Fibroblast of villous mesenchyme (primary cell): Measurements from ENCODE around the gene C16orf89. TPM values are rescaled to one million over a fixed set of nuclear protein-coding genes. Genes with fewer than 3 reads are reported as not detected.

Source experiments
- DNase-seq: peaks from one replicate; pipeline ENCODE4 v3.0.0-alpha.2; 2010; ENCODE audit warnings: low read depth
- H3K4me3 ChIP-seq: 2 replicates; pipeline ENCODE4 v1.5.1; 2011; ENCODE audit warnings: low read depth, mild to moderate bottlenecking, low read length
- total RNA-seq: library from RNA; depleted of rRNA; stranded (reverse); fragments of >200 nt; gene quantifications from 2 replicates; pipeline ENCODE4 v1.2.3, GENCODE V29; 2012
- TF ChIP-seq, protein P1 (sequence below): IDR thresholded peaks from 2 replicates; pipeline ENCODE4 v1.5.1; 2012; ENCODE audit warnings: low read depth, mild to moderate bottlenecking, low read length; ENCODE audit not compliant: insufficient read depth

C16orf89 gene
- total RNA-seq, 1 donor = not detected

DNA sequence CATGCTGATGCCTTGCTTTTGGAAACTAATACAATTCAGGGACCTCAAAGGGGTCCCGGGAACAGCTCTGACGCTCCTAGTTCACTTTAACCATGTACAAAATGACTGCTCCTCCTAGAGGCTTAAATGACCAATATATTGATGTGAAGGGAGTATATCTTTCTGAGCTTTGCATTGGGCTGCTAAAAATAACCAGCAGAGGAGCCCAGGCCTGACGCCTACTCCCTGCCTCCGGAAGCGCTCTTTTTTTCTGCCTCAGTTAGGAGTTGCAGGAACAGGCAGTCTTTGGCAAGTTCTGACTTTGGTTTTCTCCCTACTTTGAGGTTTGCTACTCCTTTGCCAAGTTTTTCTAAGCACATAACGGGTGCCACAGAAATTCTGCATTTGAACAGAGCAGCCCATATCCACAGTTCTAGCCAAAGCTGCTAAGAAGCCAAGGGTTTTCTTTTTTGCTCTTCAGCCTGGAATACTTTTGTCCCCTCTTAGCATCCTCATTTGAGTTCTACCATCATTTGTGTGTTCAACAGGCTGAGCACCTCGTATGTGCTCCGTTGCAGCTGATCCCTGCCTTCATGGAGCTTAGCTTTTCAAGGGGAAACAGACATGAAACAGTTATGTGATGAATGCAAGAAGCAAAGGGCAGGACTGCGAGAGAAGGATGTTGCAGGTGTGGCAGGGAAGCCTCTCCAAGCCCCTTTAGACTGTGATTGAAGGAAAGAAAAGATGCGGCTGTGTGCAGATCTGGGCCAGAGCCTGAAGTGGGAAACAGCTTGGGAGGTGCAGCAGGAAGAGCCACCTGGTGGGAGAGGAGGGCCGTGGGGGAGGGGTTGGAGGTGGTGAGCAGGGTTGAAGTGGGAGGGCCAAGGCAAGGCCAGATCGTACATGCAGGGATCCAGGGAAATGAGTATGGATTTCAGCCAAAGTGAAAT, 29.3 kb downstream of the C16orf89 start:
- no peak for DNase-seq
- TF ChIP-seq, protein P1, sequence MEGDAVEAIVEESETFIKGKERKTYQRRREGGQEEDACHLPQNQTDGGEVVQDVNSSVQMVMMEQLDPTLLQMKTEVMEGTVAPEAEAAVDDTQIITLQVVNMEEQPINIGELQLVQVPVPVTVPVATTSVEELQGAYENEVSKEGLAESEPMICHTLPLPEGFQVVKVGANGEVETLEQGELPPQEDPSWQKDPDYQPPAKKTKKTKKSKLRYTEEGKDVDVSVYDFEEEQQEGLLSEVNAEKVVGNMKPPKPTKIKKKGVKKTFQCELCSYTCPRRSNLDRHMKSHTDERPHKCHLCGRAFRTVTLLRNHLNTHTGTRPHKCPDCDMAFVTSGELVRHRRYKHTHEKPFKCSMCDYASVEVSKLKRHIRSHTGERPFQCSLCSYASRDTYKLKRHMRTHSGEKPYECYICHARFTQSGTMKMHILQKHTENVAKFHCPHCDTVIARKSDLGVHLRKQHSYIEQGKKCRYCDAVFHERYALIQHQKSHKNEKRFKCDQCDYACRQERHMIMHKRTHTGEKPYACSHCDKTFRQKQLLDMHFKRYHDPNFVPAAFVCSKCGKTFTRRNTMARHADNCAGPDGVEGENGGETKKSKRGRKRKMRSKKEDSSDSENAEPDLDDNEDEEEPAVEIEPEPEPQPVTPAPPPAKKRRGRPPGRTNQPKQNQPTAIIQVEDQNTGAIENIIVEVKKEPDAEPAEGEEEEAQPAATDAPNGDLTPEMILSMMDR = no peak
- no peak overlapping the region for H3K4me3 ChIP-seq

DNA sequence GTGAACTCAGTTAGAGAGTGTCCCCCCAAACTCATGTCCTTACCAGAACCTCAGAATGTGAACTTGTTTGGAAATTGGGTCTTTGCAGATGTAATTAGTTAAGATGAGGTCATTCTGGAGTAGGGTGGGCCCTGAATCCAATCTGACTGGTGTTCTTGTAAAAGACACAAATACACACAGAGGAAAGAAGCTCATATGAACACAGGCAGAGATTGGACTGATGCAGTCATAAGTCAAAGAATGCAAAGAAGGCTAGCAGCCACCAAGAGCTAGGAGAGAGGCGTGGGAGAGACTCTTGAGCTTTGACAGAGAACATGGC, 29.9 kb downstream of the C16orf89 start:
- H3K4me3 ChIP-seq = no peak overlapping the region
- no peak for DNase-seq
- TF ChIP-seq, protein P1 = no peak

DNA sequence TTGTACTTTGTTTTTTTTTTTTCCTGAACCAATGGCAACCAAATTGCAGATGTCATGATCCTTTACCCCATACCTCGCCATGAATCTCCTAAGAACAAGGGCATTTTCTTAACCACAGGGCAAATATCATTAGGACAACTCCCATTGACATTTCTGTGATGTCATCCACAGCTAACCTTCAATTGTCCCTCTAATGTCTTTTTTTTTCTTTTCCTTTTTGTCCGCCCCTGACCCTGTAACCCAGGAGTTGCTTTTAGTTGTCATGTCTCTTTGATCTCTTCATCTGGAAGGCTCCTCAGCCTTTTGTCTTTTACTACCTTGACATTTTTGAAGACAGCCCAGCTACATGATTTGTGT, 31.6 kb downstream of the C16orf89 start:
- TF ChIP-seq, protein P1 = no peak
- H3K4me3 ChIP-seq = peak overlapping the region; percentile 82
- no peak for DNase-seq

DNA sequence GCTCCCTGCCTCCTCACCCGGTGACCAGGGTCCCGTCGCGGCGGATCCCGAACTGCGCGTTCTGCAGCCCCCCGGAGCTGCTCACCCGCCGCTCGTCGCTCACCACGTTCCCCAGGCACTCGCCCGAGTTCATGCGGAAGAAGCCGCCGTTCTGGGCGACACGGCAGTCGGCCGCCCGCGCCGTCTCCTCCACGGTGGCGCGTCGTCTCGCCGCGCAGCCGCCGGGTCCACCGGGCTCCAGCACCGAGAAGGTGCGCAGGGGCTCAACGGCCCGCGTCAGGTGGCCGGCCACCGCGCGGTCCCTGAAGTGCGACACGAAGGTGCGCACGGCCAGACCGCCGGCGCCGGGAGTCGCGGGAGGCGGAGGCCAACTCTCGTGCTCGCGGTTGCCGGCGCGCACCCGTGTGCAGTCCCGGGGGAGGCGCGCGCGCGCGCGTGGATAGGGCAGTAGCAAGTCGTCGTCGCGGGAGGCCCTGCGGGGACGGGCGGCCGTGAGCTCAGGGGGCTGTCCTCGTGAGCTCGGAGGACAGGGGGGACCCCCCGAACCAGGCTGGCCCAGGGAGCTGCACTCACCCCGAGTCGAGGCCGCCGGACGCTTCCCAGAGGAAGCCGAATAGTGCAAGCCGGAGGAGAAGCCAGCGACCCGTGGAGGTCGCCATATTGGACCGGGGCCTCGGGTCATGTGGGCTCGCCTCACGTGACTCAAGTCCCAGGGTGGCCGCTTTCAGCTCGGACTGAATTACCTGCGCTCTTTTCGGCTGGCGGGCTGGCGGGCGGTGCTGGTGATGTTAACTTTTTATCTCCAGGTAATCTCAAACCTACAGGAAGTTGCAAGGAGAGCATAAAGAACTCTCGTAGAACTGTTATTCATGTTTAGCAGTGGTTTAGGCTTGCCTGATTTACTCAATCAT, 32.2 kb downstream of the C16orf89 start, which contains the start of gene NAGPA:
Gene NAGPA (minus strand): TSS at position 680 of the 911 bp plus-strand sequence. CDS start 21 bp downstream, at position 659.
- DNase-seq = peak; percentile 84
- TF ChIP-seq, protein P1 = no peak
- peak within 1 kb of the TSS; percentile 82 for H3K4me3 ChIP-seq

DNA sequence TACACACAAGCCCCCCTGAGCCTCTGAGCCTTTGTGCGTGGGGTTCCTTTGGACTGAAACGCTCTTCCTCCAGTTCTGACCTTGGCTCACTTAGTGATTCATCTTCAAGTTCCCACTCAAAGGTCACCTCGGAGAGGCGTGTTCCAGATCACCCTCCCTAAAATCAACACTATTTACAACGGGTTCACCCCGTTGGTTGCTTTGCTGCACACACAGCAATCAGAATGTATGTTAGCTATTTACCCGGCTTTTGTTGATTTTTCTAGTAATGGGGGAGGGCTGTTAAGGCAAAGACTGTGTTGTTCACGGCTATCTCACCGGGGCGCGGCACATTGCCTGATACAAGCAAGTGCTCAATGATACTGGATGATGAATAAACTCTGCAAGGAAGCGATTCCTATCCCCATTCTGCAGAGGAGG, 33.0 kb downstream of the C16orf89 start:
- TF ChIP-seq, protein P1 = no peak
- peak overlapping the region; percentile 82 for H3K4me3 ChIP-seq
- no peak for DNase-seq

DNA sequence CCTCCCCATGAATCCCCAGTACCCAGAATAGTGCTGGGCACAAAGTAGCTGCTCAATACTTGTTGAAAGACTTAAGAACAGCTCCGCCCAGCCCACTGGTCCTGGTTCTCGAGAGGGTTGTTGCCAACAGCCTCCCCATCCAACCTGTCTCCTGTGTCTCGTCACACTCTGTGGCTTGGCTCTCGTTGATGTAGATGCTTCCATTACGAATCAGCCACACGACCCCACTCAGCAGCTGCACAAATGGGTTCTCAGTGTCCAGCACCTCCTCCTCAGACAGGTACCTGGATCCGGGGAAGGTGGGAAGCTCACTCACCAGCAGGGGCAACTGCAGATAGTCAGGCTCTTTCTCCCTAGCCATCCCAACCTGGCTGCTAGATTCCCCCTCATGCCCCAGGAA, 34.2 kb downstream of the C16orf89 start:
- DNase-seq = no peak
- TF ChIP-seq, protein P1 = no peak

More for the DNA sequence above, 34.2 kb downstream of the C16orf89 start:
- H3K4me3 ChIP-seq = no peak overlapping the region
